ENCODE results near the gene FTO. TPM values are rescaled to one million over a fixed set of nuclear protein-coding genes. Genes with fewer than 3 reads are reported as not detected.

Gene FTO
- polyA plus RNA-seq, 1 donor from 2014 or later: 80.1 TPM

GRCh38 chr16:54053891-54054820, 350.2 kb downstream of the FTO start:
- Histone ChIP-seq H3K9ac (ENCODE audit: low read length) (peak overlapping the region; percentile 43), H3K4me3 (ENCODE audit: low read length) (peak overlapping the region; percentile 50), H3K4me2 (ENCODE audit: low read length) (peak overlapping the region; percentile 39), H2AFZ (ENCODE audit: low read depth, low read length) (no peak overlapping the region), H3K27me3 (ENCODE audit: insufficient read depth, low read depth, low read length) (no peaks in the 10 kb centered on the region), H3K9me3 (ENCODE audit: low read length) (no peaks in the 10 kb centered on the region), H4K20me1 (ENCODE audit: insufficient read depth) (no peaks in the 10 kb centered on the region), H3K27ac (ENCODE audit: low read length) (peak overlapping the region; percentile 73), H3K9me2 (ENCODE audit: insufficient read depth, low read length) (no peaks in the 10 kb centered on the region), H3K79me2 (replicated peaks; ENCODE audit: insufficient read depth, low read length) (no peaks in the 10 kb centered on the region), H3K36me3 (ENCODE audit: insufficient read depth, low read length) (no peaks in the 10 kb centered on the region), H3F3A (ENCODE audit: insufficient read depth, low read length, poor library complexity, severe bottlenecking) (peaks cover 3% of the 10 kb centered on the region)
- peak; percentile 19 for TF ChIP-seq MXI1 (conservative IDR thresholded peaks at IDR 0.05; ENCODE audit: poor library complexity, severe bottlenecking)
- peak; percentile 85 for TF ChIP-seq EP300 (conservative IDR thresholded peaks at IDR 0.05; ENCODE audit: poor library complexity, severe bottlenecking)
- TF ChIP-seq TAF1 (IDR thresholded peaks at IDR 0.05; ENCODE audit: low read depth): no peak
- TF ChIP-seq REST (IDR thresholded peaks at IDR 0.05; ENCODE audit: borderline replicate concordance): peak; percentile 50
- no peak for TF ChIP-seq CTCF (IDR thresholded peaks at IDR 0.05; ENCODE audit: poor library complexity, severe bottlenecking)
- no peak for TF ChIP-seq EZH2 (IDR thresholded peaks at IDR 0.05; ENCODE audit: borderline replicate concordance, insufficient read depth, low read length, poor library complexity, severe bottlenecking)
- TF ChIP-seq POLR2AphosphoS5 (IDR thresholded peaks at IDR 0.05): peak; percentile 56
- TF ChIP-seq SMC3 (conservative IDR thresholded peaks at IDR 0.05; ENCODE audit: poor library complexity): no peak
- TF ChIP-seq RAD21 (conservative IDR thresholded peaks at IDR 0.05): no peak

GRCh38 chr16:54055191-54055590, 351.2 kb downstream of the FTO start:
- H3K36me3 ChIP-seq (ENCODE audit: insufficient read depth, low read length): no peaks in the 10 kb centered on the region
- no peak overlapping the region for H2AFZ ChIP-seq (ENCODE audit: low read depth, low read length)
- no peaks in the 10 kb centered on the region for H3K9me3 ChIP-seq (ENCODE audit: low read length)
- peaks cover 3% of the 10 kb centered on the region for H3F3A ChIP-seq (ENCODE audit: insufficient read depth, low read length, poor library complexity, severe bottlenecking)
- no peaks in the 10 kb centered on the region for H3K27me3 ChIP-seq (ENCODE audit: insufficient read depth, low read depth, low read length)
- H4K20me1 ChIP-seq (ENCODE audit: insufficient read depth): no peaks in the 10 kb centered on the region
- no peaks in the 10 kb centered on the region for H3K9me2 ChIP-seq (ENCODE audit: insufficient read depth, low read length)
- peak overlapping the region; percentile 39 for H3K4me2 ChIP-seq (ENCODE audit: low read length)
- no peaks in the 10 kb centered on the region for H3K79me2 ChIP-seq (replicated peaks; ENCODE audit: insufficient read depth, low read length)
- peak overlapping the region; percentile 50 for H3K4me3 ChIP-seq (ENCODE audit: low read length)
- H3K9ac ChIP-seq (ENCODE audit: low read length): no peak overlapping the region
- TF ChIP-seq SMC3 (conservative IDR thresholded peaks at IDR 0.05; ENCODE audit: poor library complexity) (no peak), REST (IDR thresholded peaks at IDR 0.05; ENCODE audit: borderline replicate concordance) (no peak), CTCF (IDR thresholded peaks at IDR 0.05; ENCODE audit: poor library complexity, severe bottlenecking) (no peak), TAF1 (IDR thresholded peaks at IDR 0.05; ENCODE audit: low read depth) (no peak), EP300 (conservative IDR thresholded peaks at IDR 0.05; ENCODE audit: poor library complexity, severe bottlenecking) (no peak), POLR2AphosphoS5 (IDR thresholded peaks at IDR 0.05) (no peak), RAD21 (conservative IDR thresholded peaks at IDR 0.05) (no peak), MXI1 (conservative IDR thresholded peaks at IDR 0.05; ENCODE audit: poor library complexity, severe bottlenecking) (no peak), EZH2 (IDR thresholded peaks at IDR 0.05; ENCODE audit: borderline replicate concordance, insufficient read depth, low read length, poor library complexity, severe bottlenecking) (no peak)
- H3K27ac ChIP-seq (ENCODE audit: low read length): peak overlapping the region; percentile 73

All from neural cell (in vitro differentiated cells).